ENCODE measurements around the gene CHRM5.
A peak's percentile ranks its signal among the peaks of the same experiment; 100 is the strongest.

Gene CHRM5

GRCh38 chr15:34102175-34102925, 134.1 kb downstream of the CHRM5 start:
- DNase-seq, result no peak

- DNase-seq, result no peak
Observed at GRCh38 chr15:34106423-34106822, 138.1 kb downstream of the CHRM5 start.

DNA sequence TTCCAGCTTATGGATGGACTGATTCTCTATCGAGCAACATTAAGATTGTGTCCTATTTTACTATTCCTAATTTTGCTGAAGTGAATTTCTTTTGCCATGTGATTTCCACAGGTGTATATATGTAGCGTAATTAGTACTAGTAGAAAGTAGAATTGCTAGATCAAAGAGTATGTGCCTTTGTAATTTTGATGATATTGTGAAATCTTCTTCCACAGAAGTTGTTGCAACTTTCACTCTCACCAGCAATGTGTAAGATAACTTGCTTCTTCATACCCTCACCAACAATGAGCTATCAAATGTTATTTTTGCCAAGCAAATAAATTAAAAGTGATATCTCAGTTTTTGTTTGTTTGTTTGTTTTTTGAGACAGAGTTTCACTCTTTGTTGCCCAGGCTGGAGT, 139.0 kb downstream of the CHRM5 start:
- DNase-seq, result no peak

- DNase-seq, result peak; percentile 34
Observed at GRCh38 chr15:34109797-34110663, 141.7 kb downstream of the CHRM5 start.

- no peak for DNase-seq
Observed at GRCh38 chr15:34111488-34111887, 143.2 kb downstream of the CHRM5 start.

DNA sequence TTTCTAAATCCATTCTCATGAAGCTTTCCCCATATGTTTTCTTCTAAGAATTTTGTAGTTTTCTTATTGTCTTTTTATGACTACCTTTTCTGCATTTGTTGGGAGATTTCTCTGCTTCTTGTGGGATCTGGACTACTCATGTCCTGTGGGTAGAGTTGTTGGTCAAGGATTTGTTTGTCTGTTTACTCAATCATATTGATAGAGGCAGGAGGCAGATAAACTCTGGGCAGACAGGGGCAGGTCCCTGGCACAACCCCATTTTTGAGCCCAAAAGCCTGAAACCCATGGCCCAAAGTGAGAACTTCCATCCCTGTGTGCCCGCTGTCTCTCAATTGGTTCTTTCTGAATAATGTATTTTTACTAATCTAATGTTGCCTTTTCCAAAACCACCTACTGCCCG, 145.9 kb downstream of the CHRM5 start:
- DNase-seq, result no peak

GRCh38 chr15:34114739-34115138, 146.4 kb downstream of the CHRM5 start:
- DNase-seq, result no peak

DNA sequence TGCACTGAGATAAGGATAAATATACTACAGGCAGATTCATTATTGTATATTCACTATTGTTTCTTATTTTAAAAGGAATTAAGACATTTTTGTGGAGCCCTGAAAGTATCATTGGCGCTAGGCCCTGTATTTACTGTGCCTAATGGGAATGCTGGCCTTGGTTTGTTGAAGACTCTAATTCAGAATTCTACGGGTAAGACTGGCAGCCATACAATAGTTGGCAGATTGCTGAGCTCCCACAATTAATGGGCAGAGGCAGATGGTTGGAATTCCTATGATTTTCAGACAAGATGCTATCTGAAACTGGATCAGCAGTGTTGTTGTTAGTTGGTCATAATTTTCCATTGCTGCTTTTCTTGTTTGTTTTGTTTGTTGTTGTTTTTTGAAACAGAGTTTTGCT, 148.3 kb downstream of the CHRM5 start:
- DNase-seq, result no peak
